HCT116 (cell line): ENCODE results near the gene ORM1. TPM values are rescaled to one million over a fixed set of nuclear protein-coding genes. Genes with fewer than 3 reads are reported as not detected.

ENCODE experiments used
- ATAC-seq: fragments of 200-7000 bp; cut with Tn5 transposase; 2 replicates; pipeline ENCODE4 v1.9.1; 2020; ENCODE audit warnings: mild to moderate bottlenecking, moderate library complexity
- BruUV-seq: library from RNA; stranded (reverse); fragments of 400-500 nt; replicated peaks from 2 replicates; lab custom pipeline; 2021; lab: Mats Ljungman, UMichigan
- CTCF ChIA-PET: fragments of 300-600 bp; sonication (Branson Sonifier 250); formaldehyde crosslinking; loops from one replicate; lab custom pipeline; 2021; ENCODE audit warnings: antibody characterized with exemption; lab: Charles Lee
- POLR2A ChIA-PET: fragments of 300-600, 350-600 bp; sonication (Branson Sonifier 250); formaldehyde crosslinking; loops from one replicate; lab custom pipeline; 2021; ENCODE audit warnings: antibody characterized with exemption; lab: Charles Lee
- RAD21 ChIA-PET, 2 experiments: fragments of 300-600 bp; sonication (Branson Sonifier 250); formaldehyde crosslinking; loops; one replicate each; lab custom pipeline; 2023; ENCODE audit warnings: low total read pairs in 2 of 2; ENCODE audit not compliant: uncharacterized antibody in 2 of 2, unreplicated experiment in 2 of 2, low non-redundant PET in 1 of 2; lab: Charles Lee
- DNase-seq: peaks from one replicate; pipeline ENCODE4 v3.0.0-alpha.2; 2010; ENCODE audit warnings: low read depth, low spot score
- H2AFZ ChIP-seq: fragments of 200-600 bp; shearing (Covaris generic), sonication (generic); 2 replicates; pipeline ENCODE4 v1.6.1; 2017; ENCODE audit warnings: low read depth, mixed run types, mixed read lengths, antibody characterized with exemption, low read length; ENCODE audit not compliant: poor library complexity, severe bottlenecking
- H3K27ac ChIP-seq: 2 replicates; pipeline ENCODE4 v1.5.1; 2012; ENCODE audit warnings: low read depth, low read length
- H3K27me3 ChIP-seq: fragments of 200-600 bp; sonication (generic); 2 replicates; pipeline ENCODE4 v1.6.1; 2016; ENCODE audit warnings: mixed run types, low read length, mixed read lengths; ENCODE audit not compliant: insufficient read depth
- H3K36me3 ChIP-seq, 2 experiments: fragments of 200-500 bp in 1 of 2; fragments of 200-600 bp in 1 of 2; sonication (Bioruptor generic) in 1 of 2; sonication (generic) in 1 of 2; 2 replicates each; pipeline versions ENCODE4 v1.5.1 to v1.6.1; 2014 to 2016; ENCODE audit warnings: low read length in 2 of 2, inconsistent platforms in 1 of 2, mixed read lengths in 1 of 2, mixed run types in 1 of 2; ENCODE audit not compliant: insufficient read depth in 2 of 2, control insufficient read depth in 1 of 2
- H3K4me1 ChIP-seq, 2 experiments: fragments of 200-600 bp in 1 of 2; sonication (generic) in 1 of 2; 2 replicates each; pipeline versions ENCODE4 v1.5.1 to v1.6.1; 2012 to 2017; ENCODE audit warnings: low read length in 2 of 2, inconsistent platforms in 1 of 2, mild to moderate bottlenecking in 1 of 2, mixed read lengths in 1 of 2, mixed run types in 1 of 2, moderate library complexity in 1 of 2; ENCODE audit not compliant: insufficient read depth in 2 of 2, control insufficient read depth in 1 of 2
- H3K4me2 ChIP-seq: fragments of 200-600 bp; sonication (generic); 2 replicates; pipeline ENCODE4 v1.6.1; 2017; ENCODE audit warnings: mixed run types, low read length, mixed read lengths
- H3K4me3 ChIP-seq, 2 experiments: fragments of 200-600 bp in 1 of 2; sonication (generic) in 1 of 2; replicated peaks in 1 of 2; 2 replicates each; pipeline ENCODE4 v1.5.1; 2011 to 2016; ENCODE audit warnings: low read length in 2 of 2, control low read depth in 1 of 2, low read depth in 1 of 2, mild to moderate bottlenecking in 1 of 2, mixed read lengths in 1 of 2, mixed run types in 1 of 2
- H3K79me2 ChIP-seq: fragments of 200-600 bp; sonication (generic); 2 replicates; pipeline ENCODE4 v1.6.1; 2017; ENCODE audit warnings: mild to moderate bottlenecking, mixed run types, low read length, moderate library complexity, mixed read lengths; ENCODE audit not compliant: insufficient read depth
- H3K9ac ChIP-seq: fragments of 200-600 bp; sonication (generic); 2 replicates; pipeline ENCODE4 v1.6.1; 2016; ENCODE audit warnings: low read length, mixed read lengths
- H3K9me2 ChIP-seq: fragments of 200-600 bp; sonication (generic), shearing (Covaris generic); 2 replicates; pipeline ENCODE4 v1.6.1; 2017; ENCODE audit warnings: mixed run types, mild to moderate bottlenecking, moderate library complexity; ENCODE audit not compliant: insufficient read depth
- H3K9me3 ChIP-seq, 2 experiments: fragments of 200-500 bp in 1 of 2; fragments of 200-600 bp in 1 of 2; sonication (Bioruptor generic) in 1 of 2; sonication (generic) in 1 of 2; 2 replicates each; pipeline ENCODE4 v1.6.1; 2014 to 2017; ENCODE audit warnings: low read length in 2 of 2, mixed read lengths in 2 of 2, inconsistent platforms in 1 of 2, low read depth in 1 of 2, mild to moderate bottlenecking in 1 of 2, mixed run types in 1 of 2, moderate library complexity in 1 of 2; ENCODE audit not compliant: control insufficient read depth in 1 of 2, insufficient read depth in 1 of 2
- H4K20me1 ChIP-seq: fragments of 200-600 bp; sonication (generic), shearing (Covaris generic); 2 replicates; pipeline ENCODE4 v1.6.1; 2017; ENCODE audit warnings: mixed run types, mild to moderate bottlenecking, moderate library complexity; ENCODE audit not compliant: insufficient read depth
- CBX3 ChIP-seq: IDR thresholded peaks from 2 replicates; pipeline ENCODE4 v1.6.1; 2012; ENCODE audit warnings: low read depth
- CEBPB ChIP-seq: IDR thresholded peaks from 2 replicates; pipeline ENCODE4 v1.6.1; 2012; ENCODE audit warnings: low read depth
- EGR1 ChIP-seq: IDR thresholded peaks from 2 replicates; pipeline ENCODE4 v1.6.1; 2012; ENCODE audit warnings: low read depth
- ELF1 ChIP-seq: IDR thresholded peaks from 2 replicates; pipeline ENCODE4 v1.6.1; 2012; ENCODE audit warnings: low read depth, borderline replicate concordance
- EZH2 ChIP-seq: fragments of 200-600 bp; sonication (generic); IDR thresholded peaks from 2 replicates; pipeline ENCODE4 v1.6.1; 2017; ENCODE audit warnings: antibody characterized with exemption, mixed run types
- EZH2phosphoT487 ChIP-seq: fragments of 200-600 bp; IDR thresholded peaks from 2 replicates; pipeline ENCODE4 v1.6.1; 2018; ENCODE audit warnings: antibody characterized with exemption, borderline replicate concordance
- FOSL1 ChIP-seq: IDR thresholded peaks from 2 replicates; pipeline ENCODE4 v1.6.1; 2012; ENCODE audit warnings: low read depth
- POLR2A ChIP-seq: IDR thresholded peaks from 2 replicates; pipeline ENCODE4 v1.7.0; 2011; ENCODE audit warnings: borderline replicate concordance; ENCODE audit not compliant: insufficient read depth, insufficient read length; ENCODE audit errors: extremely low read depth
- POLR2AphosphoS5 ChIP-seq: IDR thresholded peaks from 2 replicates; pipeline ENCODE4 v1.6.1; 2011; ENCODE audit warnings: mild to moderate bottlenecking, low read depth, low read length, moderate library complexity
- SIN3A ChIP-seq: IDR thresholded peaks from 2 replicates; pipeline ENCODE4 v1.6.1; 2012; ENCODE audit warnings: low read depth
- SP1 ChIP-seq: IDR thresholded peaks from 2 replicates; pipeline ENCODE4 v1.6.1; 2012; ENCODE audit warnings: low read depth
- TCF7L2 ChIP-seq: IDR thresholded peaks from 2 replicates; pipeline ENCODE4 v1.7.0; 2011; ENCODE audit warnings: borderline replicate concordance, inconsistent platforms; ENCODE audit not compliant: insufficient read depth, insufficient read length; ENCODE audit errors: extremely low read depth
- YY1 ChIP-seq: IDR thresholded peaks from 2 replicates; pipeline ENCODE4 v1.6.1; 2011; ENCODE audit warnings: low read length, low read depth, moderate library complexity, mild to moderate bottlenecking; ENCODE audit not compliant: insufficient replicate concordance; ENCODE audit errors: extremely low read depth
- intact Hi-C: fragments of 100-400 bp; cut with micrococcal nuclease; formaldehyde crosslinking; loops from 2 replicates; pipeline ENCODE4 v1.10.0; 2022
- total RNA-seq: library from RNA; stranded (reverse); gene quantifications from one replicate; pipeline ENCODE4 v1.2.1, GENCODE V29; 2021; ENCODE audit not compliant: unreplicated experiment
- TF ChIP-seq, protein P1 (sequence below): IDR thresholded peaks from 2 replicates; pipeline ENCODE4 v1.6.1; 2012
- TF ChIP-seq, protein P2 (sequence below): IDR thresholded peaks from 2 replicates; pipeline ENCODE4 v1.6.1; 2012; ENCODE audit warnings: low read depth
- TF ChIP-seq, protein P3 (sequence below), 3 experiments: fragments of 200-600 bp in 1 of 3; sonication (generic) in 1 of 3; IDR thresholded peaks in 2 of 3; conservative IDR thresholded peaks in 1 of 3; 2 replicates each; pipeline ENCODE4 v1.5.1; 2012 to 2017; ENCODE audit warnings: low read depth in 2 of 3, low read length in 2 of 3, antibody characterized with exemption in 1 of 3, borderline replicate concordance in 1 of 3, control low read depth in 1 of 3, mild to moderate bottlenecking in 1 of 3, mixed read lengths in 1 of 3, mixed run types in 1 of 3, moderate library complexity in 1 of 3; ENCODE audit not compliant: insufficient read depth in 1 of 3

ORM1 gene
- total RNA-seq, 1 experiment from 2014 or later, result 5.6 TPM

DNA sequence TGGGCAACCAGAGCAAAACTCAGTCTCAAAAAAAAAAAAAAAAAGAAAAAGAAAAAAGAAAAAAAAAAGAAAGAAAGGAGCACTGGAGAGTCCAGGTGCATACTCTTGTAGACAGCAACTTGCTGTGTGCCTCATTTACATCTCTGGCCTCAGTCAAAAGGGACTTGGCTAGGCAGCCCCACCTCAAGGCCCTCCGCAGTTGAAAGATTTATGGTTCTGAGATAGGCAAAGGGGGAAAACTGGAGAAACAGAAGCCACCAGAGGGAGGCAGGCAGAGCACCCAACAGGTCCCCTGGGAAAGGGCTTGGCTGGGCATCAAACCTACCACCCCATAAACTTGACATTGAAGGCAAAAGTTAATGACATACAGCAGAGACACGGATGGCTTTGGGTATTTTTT is 12.8 kb downstream of the ORM1 start:
- no peaks in the 10 kb centered on the region for H3K4me1 ChIP-seq
- H3K9me3 ChIP-seq, result no peaks in the 10 kb centered on the region
- no peak overlapping the region for H3K9ac ChIP-seq
- TF ChIP-seq FOSL1 (no peak), EGR1 (no peak), SIN3A (no peak), CEBPB (no peak), CBX3 (no peak), EZH2 (no peak), SP1 (no peak), POLR2A (no peak), YY1 (no peak)
- TF ChIP-seq, protein P1, sequence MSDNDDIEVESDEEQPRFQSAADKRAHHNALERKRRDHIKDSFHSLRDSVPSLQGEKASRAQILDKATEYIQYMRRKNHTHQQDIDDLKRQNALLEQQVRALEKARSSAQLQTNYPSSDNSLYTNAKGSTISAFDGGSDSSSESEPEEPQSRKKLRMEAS, result no peak
- H2AFZ ChIP-seq, result no peak overlapping the region
- RAD21 ChIA-PET, result no interaction called here
- H4K20me1 ChIP-seq, result no peaks in the 10 kb centered on the region
- no peak overlapping the region for H3K4me3 ChIP-seq
- no TSS peak for BruUV-seq
- no peak for ATAC-seq
- no peaks in the 10 kb centered on the region for H3K36me3 ChIP-seq
- no peaks in the 10 kb centered on the region for H3K27me3 ChIP-seq
- DNase-seq, result no peak
- POLR2A ChIA-PET, result no interaction called here
- no peak overlapping the region for H3K27ac ChIP-seq
- CTCF ChIA-PET, result no interaction called here
- no peaks in the 10 kb centered on the region for H3K79me2 ChIP-seq
- intact Hi-C loops, result loop anchor here (5.0 kb wide), 1 partner anchor 677 kb away; no protein-coding TSS in a partner anchor
- H3K9me2 ChIP-seq, result no peaks in the 10 kb centered on the region
- no peak overlapping the region for H3K4me2 ChIP-seq

DNA sequence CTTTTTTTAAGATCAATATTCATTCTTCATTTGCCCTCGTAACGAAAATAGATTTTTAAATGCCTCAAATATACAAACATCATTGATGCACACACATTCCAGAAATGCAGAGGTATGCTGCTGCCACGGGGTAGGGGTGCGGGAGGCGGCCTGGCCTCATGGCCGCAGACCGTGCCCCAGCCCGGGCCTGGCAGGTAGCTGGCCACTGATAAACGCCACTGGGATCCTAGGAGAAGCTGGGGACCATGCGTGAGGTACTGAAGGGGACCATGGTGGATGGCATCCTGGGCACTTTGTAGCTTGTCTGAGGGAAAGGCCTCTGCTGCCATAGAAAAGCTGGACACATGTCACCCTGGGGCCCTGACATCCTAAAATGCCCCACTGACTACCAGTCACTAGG is 13.3 kb downstream of the ORM1 start:
- ChIA-PET POLR2A (no interaction called here), CTCF (no interaction called here), RAD21 (no interaction called here)
- ATAC-seq (no peak), DNase-seq (no peak)
- Histone ChIP-seq H3K9me2 (no peaks in the 10 kb centered on the region), H3K4me2 (no peak overlapping the region), H3K9me3 (no peaks in the 10 kb centered on the region), H2AFZ (no peak overlapping the region), H3K4me1 (no peaks in the 10 kb centered on the region), H3K27me3 (no peaks in the 10 kb centered on the region), H4K20me1 (no peaks in the 10 kb centered on the region), H3K9ac (no peak overlapping the region), H3K79me2 (no peaks in the 10 kb centered on the region), H3K27ac (no peak overlapping the region), H3K36me3 (no peaks in the 10 kb centered on the region), H3K4me3 (no peak overlapping the region)
- no TSS peak for BruUV-seq
- intact Hi-C loops, result loop anchor here (5.0 kb wide), 1 partner anchor 676 kb away; no protein-coding TSS in a partner anchor
- TF ChIP-seq SP1, result no peak
- no peak for TF ChIP-seq POLR2AphosphoS5
- TF ChIP-seq EGR1, result no peak
- TF ChIP-seq, protein P2, sequence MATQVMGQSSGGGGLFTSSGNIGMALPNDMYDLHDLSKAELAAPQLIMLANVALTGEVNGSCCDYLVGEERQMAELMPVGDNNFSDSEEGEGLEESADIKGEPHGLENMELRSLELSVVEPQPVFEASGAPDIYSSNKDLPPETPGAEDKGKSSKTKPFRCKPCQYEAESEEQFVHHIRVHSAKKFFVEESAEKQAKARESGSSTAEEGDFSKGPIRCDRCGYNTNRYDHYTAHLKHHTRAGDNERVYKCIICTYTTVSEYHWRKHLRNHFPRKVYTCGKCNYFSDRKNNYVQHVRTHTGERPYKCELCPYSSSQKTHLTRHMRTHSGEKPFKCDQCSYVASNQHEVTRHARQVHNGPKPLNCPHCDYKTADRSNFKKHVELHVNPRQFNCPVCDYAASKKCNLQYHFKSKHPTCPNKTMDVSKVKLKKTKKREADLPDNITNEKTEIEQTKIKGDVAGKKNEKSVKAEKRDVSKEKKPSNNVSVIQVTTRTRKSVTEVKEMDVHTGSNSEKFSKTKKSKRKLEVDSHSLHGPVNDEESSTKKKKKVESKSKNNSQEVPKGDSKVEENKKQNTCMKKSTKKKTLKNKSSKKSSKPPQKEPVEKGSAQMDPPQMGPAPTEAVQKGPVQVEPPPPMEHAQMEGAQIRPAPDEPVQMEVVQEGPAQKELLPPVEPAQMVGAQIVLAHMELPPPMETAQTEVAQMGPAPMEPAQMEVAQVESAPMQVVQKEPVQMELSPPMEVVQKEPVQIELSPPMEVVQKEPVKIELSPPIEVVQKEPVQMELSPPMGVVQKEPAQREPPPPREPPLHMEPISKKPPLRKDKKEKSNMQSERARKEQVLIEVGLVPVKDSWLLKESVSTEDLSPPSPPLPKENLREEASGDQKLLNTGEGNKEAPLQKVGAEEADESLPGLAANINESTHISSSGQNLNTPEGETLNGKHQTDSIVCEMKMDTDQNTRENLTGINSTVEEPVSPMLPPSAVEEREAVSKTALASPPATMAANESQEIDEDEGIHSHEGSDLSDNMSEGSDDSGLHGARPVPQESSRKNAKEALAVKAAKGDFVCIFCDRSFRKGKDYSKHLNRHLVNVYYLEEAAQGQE, result no peak
- TF ChIP-seq, protein P3, sequence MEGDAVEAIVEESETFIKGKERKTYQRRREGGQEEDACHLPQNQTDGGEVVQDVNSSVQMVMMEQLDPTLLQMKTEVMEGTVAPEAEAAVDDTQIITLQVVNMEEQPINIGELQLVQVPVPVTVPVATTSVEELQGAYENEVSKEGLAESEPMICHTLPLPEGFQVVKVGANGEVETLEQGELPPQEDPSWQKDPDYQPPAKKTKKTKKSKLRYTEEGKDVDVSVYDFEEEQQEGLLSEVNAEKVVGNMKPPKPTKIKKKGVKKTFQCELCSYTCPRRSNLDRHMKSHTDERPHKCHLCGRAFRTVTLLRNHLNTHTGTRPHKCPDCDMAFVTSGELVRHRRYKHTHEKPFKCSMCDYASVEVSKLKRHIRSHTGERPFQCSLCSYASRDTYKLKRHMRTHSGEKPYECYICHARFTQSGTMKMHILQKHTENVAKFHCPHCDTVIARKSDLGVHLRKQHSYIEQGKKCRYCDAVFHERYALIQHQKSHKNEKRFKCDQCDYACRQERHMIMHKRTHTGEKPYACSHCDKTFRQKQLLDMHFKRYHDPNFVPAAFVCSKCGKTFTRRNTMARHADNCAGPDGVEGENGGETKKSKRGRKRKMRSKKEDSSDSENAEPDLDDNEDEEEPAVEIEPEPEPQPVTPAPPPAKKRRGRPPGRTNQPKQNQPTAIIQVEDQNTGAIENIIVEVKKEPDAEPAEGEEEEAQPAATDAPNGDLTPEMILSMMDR (IDR thresholded peaks at IDR 0.05 in 2 of 3, conservative IDR thresholded peaks at IDR 0.05 in 1 of 3; ENCODE audit: borderline replicate concordance in 1 of 3, insufficient read depth in 1 of 3, low read depth in 2 of 3, low read length in 2 of 3), result no peak
- TF ChIP-seq EZH2phosphoT487, result no peak
- TF ChIP-seq ELF1, result no peak
- TF ChIP-seq, protein P1, result no peak
- no peak for TF ChIP-seq YY1
- no peak for TF ChIP-seq TCF7L2
- no peak for TF ChIP-seq SIN3A
